DMS114 treated with DMSO at 0.1 percent for 48 hours (cell line): ENCODE results near the gene ZNF891.
A peak's percentile ranks its signal among the peaks of the same experiment; 100 is the strongest.

Experiments
- DNase-seq: peaks from one replicate; lab custom pipeline; 2025; ENCODE audit not compliant: unreplicated experiment; lab: John Stamatoyannopoulos, UW

The ZNF891 gene

GRCh38 chr12:133130038-133130807, at the start of gene ZNF891, which contains the start of gene ZNF10:
Gene ZNF891 (minus strand): TSS chr12:133130274. CDS start chr12:133121918, 8,356 bp downstream.
Gene ZNF10 (plus strand): TSS chr12:133130627. CDS start chr12:133144493, 13,866 bp downstream.
- peak; percentile 89 for DNase-seq

GRCh38 chr12:133174901-133175300, 44.8 kb upstream of the ZNF891 start:
- DNase-seq: no peak

GRCh38 chr12:133172491-133172890, 42.4 kb upstream of the ZNF891 start:
- DNase-seq: no peak

- DNase-seq: no peak
Observed at GRCh38 chr12:133165776-133166175, 35.7 kb upstream of the ZNF891 start.

- no peak for DNase-seq
Observed at GRCh38 chr12:133156125-133156690, 26.1 kb upstream of the ZNF891 start.

- DNase-seq: no peak
Observed at GRCh38 chr12:133145981-133146380, 15.9 kb upstream of the ZNF891 start.

GRCh38 chr12:133135747-133136146, 5.7 kb upstream of the ZNF891 start:
- DNase-seq: no peak

GRCh38 chr12:133130808-133131128, 694 bp upstream of the ZNF891 start:
- DNase-seq: no peak

GRCh38 chr12:133129368-133130037, 571 bp downstream of the ZNF891 start:
- DNase-seq: peak; percentile 38

- DNase-seq: no peak
Observed at GRCh38 chr12:133124674-133125073, 5.4 kb downstream of the ZNF891 start.

GRCh38 chr12:133120385-133121191, 9.5 kb downstream of the ZNF891 start:
- DNase-seq: no peak

GRCh38 chr12:133108150-133108549, 21.9 kb downstream of the ZNF891 start:
- DNase-seq: no peak

GRCh38 chr12:133107121-133107520, 23.0 kb downstream of the ZNF891 start:
- no peak for DNase-seq

GRCh38 chr12:133106253-133106652, 23.8 kb downstream of the ZNF891 start:
- DNase-seq: peak; percentile 11

GRCh38 chr12:133105620-133106019, 24.5 kb downstream of the ZNF891 start:
- no peak for DNase-seq

GRCh38 chr12:133083345-133083744, 46.7 kb downstream of the ZNF891 start:
- no peak for DNase-seq

- DNase-seq: peak; percentile 66
Observed at GRCh38 chr12:133081159-133081780, 48.8 kb downstream of the ZNF891 start.

- DNase-seq: peak; percentile 92
Observed at GRCh38 chr12:133080368-133081158, 49.5 kb downstream of the ZNF891 start, which contains the start of gene ZNF140. Gene ZNF140 (plus strand): TSS chr12:133080923. CDS start chr12:133081321, 398 bp downstream.

- DNase-seq: peak; percentile 99
Observed at GRCh38 chr12:133080026-133080367, 50.1 kb downstream of the ZNF891 start.

GRCh38 chr12:133073836-133074235, 56.2 kb downstream of the ZNF891 start:
- DNase-seq: no peak
